H1 (cell line): ENCODE results near the gene HABP4. TPM values are rescaled to one million over a fixed set of nuclear protein-coding genes. Genes with fewer than 3 reads are reported as not detected.

Source experiments
- E2F6 ChIP-seq: IDR thresholded peaks from 2 replicates; pipeline ENCODE4 v1.6.1; 2012; ENCODE audit warnings: inconsistent platforms
- KDM4A ChIP-seq: IDR thresholded peaks from one replicate; pipeline ENCODE4 v1.7.1; 2012; ENCODE audit warnings: low read depth, mild to moderate bottlenecking, moderate library complexity, low read length, inconsistent platforms; ENCODE audit not compliant: severe bottlenecking
- KDM5A ChIP-seq: fragments of 200-600 bp; IDR thresholded peaks from 2 replicates; pipeline ENCODE4 v1.7.1; 2012; ENCODE audit warnings: mild to moderate bottlenecking, low read length, inconsistent platforms, mixed read lengths
- NANOG ChIP-seq: IDR thresholded peaks from 2 replicates; pipeline ENCODE4 v1.6.1; 2011; ENCODE audit warnings: low read length, low read depth, mild to moderate bottlenecking, inconsistent platforms; ENCODE audit not compliant: insufficient read depth, poor library complexity, severe bottlenecking
- POLR2A ChIP-seq, 2 experiments: IDR thresholded peaks; 1 replicate in 1 of 2; 2 replicates in 1 of 2; pipeline ENCODE4 v1.6.1; 2011; ENCODE audit warnings: low read depth in 2 of 2, low read length in 2 of 2, mild to moderate bottlenecking in 2 of 2; ENCODE audit errors: control extremely low read depth in 1 of 2
- POLR2AphosphoS5 ChIP-seq: IDR thresholded peaks from 2 replicates; pipeline ENCODE4 v1.6.1; 2011; ENCODE audit warnings: low read depth, low read length
- TCF12 ChIP-seq: IDR thresholded peaks from 2 replicates; pipeline ENCODE4 v1.6.1; 2011; ENCODE audit warnings: low read depth, mild to moderate bottlenecking, low read length
- TEAD4 ChIP-seq: IDR thresholded peaks from 2 replicates; pipeline ENCODE4 v1.6.1; 2012; ENCODE audit warnings: low read depth, low read length, inconsistent platforms, mixed read lengths
- polyA plus RNA-seq, 7 experiments: library from polyadenylated mRNA; depleted of rRNA in 3 of 7; stranded (reverse) in 5 of 7; unstranded in 2 of 7; fragments of >200 nt in 5 of 7; fragments of 200-250 nt in 2 of 7; gene quantifications; 1 replicate in 5 of 7; 2 replicates in 1 of 7; 4 replicates in 1 of 7; pipeline versions ENCODE4 v1.2.1 to v1.2.3, GENCODE V29; 2011 to 2013; ENCODE audit warnings: missing spikeins in 2 of 7, mixed read lengths in 2 of 7
- total RNA-seq: library from RNA; stranded (reverse); fragmentation: NEBNext Ultra II Directional; extraction: Animal tissue kit (Norgen Biotek cat#: 25700); gene quantifications from 2 replicates; pipeline ENCODE4 v1.2.1, GENCODE V29; 2021
- TF ChIP-seq, protein P1 (sequence below): fragments of 300-600 bp; sonication (generic); IDR thresholded peaks from 2 replicates; pipeline ENCODE4 v1.7.1; 2012; ENCODE audit warnings: low read length, moderate library complexity, mild to moderate bottlenecking, inconsistent platforms; ENCODE audit not compliant: insufficient replicate concordance
- TF ChIP-seq, protein P2 (sequence below): IDR thresholded peaks from 2 replicates; pipeline ENCODE4 v1.6.1; 2011; ENCODE audit warnings: low read length, improper control_type of control experiment

HABP4 gene
- total and polyA plus RNA-seq, 2 of the 8 experiments (the other 6 are each of a cell fraction or from before 2014, with no cell fraction given): 3.3 to 11.2 TPM

DNA sequence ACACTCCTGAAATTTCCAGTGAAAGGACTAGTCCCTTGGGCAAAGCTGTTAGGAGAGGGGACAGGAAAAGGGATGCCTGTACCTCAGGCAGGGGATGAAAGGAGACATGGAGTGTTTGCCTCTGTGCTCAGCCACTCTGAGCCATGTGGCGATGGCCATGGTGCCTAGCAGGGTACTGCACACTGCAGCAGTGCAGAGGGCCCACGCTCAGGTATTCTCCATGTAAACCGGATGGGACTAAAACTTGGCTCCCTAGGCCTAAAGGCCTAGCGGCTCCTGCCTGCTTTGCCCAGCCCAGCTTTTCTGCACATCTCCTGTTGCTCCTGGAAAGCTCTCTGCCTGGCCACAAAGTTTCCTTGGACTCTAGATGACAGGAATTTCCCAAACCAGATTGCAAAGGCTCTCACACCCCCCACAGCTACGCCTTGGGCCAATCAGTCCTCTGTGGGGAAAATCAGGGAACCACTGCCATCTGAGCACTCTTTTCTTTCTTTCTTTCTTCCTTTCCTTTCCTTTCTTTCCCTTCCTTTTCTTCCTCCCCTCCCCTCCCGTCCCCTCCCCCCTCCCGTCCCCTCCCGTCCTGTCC lies 44.3 kb downstream of the HABP4 start (continued):
- TF ChIP-seq, protein P1, sequence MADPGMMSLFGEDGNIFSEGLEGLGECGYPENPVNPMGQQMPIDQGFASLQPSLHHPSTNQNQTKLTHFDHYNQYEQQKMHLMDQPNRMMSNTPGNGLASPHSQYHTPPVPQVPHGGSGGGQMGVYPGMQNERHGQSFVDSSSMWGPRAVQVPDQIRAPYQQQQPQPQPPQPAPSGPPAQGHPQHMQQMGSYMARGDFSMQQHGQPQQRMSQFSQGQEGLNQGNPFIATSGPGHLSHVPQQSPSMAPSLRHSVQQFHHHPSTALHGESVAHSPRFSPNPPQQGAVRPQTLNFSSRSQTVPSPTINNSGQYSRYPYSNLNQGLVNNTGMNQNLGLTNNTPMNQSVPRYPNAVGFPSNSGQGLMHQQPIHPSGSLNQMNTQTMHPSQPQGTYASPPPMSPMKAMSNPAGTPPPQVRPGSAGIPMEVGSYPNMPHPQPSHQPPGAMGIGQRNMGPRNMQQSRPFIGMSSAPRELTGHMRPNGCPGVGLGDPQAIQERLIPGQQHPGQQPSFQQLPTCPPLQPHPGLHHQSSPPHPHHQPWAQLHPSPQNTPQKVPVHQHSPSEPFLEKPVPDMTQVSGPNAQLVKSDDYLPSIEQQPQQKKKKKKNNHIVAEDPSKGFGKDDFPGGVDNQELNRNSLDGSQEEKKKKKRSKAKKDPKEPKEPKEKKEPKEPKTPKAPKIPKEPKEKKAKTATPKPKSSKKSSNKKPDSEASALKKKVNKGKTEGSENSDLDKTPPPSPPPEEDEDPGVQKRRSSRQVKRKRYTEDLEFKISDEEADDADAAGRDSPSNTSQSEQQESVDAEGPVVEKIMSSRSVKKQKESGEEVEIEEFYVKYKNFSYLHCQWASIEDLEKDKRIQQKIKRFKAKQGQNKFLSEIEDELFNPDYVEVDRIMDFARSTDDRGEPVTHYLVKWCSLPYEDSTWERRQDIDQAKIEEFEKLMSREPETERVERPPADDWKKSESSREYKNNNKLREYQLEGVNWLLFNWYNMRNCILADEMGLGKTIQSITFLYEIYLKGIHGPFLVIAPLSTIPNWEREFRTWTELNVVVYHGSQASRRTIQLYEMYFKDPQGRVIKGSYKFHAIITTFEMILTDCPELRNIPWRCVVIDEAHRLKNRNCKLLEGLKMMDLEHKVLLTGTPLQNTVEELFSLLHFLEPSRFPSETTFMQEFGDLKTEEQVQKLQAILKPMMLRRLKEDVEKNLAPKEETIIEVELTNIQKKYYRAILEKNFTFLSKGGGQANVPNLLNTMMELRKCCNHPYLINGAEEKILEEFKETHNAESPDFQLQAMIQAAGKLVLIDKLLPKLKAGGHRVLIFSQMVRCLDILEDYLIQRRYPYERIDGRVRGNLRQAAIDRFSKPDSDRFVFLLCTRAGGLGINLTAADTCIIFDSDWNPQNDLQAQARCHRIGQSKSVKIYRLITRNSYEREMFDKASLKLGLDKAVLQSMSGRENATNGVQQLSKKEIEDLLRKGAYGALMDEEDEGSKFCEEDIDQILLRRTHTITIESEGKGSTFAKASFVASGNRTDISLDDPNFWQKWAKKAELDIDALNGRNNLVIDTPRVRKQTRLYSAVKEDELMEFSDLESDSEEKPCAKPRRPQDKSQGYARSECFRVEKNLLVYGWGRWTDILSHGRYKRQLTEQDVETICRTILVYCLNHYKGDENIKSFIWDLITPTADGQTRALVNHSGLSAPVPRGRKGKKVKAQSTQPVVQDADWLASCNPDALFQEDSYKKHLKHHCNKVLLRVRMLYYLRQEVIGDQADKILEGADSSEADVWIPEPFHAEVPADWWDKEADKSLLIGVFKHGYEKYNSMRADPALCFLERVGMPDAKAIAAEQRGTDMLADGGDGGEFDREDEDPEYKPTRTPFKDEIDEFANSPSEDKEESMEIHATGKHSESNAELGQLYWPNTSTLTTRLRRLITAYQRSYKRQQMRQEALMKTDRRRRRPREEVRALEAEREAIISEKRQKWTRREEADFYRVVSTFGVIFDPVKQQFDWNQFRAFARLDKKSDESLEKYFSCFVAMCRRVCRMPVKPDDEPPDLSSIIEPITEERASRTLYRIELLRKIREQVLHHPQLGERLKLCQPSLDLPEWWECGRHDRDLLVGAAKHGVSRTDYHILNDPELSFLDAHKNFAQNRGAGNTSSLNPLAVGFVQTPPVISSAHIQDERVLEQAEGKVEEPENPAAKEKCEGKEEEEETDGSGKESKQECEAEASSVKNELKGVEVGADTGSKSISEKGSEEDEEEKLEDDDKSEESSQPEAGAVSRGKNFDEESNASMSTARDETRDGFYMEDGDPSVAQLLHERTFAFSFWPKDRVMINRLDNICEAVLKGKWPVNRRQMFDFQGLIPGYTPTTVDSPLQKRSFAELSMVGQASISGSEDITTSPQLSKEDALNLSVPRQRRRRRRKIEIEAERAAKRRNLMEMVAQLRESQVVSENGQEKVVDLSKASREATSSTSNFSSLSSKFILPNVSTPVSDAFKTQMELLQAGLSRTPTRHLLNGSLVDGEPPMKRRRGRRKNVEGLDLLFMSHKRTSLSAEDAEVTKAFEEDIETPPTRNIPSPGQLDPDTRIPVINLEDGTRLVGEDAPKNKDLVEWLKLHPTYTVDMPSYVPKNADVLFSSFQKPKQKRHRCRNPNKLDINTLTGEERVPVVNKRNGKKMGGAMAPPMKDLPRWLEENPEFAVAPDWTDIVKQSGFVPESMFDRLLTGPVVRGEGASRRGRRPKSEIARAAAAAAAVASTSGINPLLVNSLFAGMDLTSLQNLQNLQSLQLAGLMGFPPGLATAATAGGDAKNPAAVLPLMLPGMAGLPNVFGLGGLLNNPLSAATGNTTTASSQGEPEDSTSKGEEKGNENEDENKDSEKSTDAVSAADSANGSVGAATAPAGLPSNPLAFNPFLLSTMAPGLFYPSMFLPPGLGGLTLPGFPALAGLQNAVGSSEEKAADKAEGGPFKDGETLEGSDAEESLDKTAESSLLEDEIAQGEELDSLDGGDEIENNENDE: no peak
- TF ChIP-seq POLR2A (IDR thresholded peaks at IDR 0.05; ENCODE audit: control extremely low read depth in 1 of 2, low read depth in 2 of 2, low read length in 2 of 2) (no peak), TEAD4 (no peak), E2F6 (no peak), KDM4A (no peak), NANOG (no peak), KDM5A (no peak), TCF12 (no peak), POLR2AphosphoS5 (no peak)
- TF ChIP-seq, protein P2, sequence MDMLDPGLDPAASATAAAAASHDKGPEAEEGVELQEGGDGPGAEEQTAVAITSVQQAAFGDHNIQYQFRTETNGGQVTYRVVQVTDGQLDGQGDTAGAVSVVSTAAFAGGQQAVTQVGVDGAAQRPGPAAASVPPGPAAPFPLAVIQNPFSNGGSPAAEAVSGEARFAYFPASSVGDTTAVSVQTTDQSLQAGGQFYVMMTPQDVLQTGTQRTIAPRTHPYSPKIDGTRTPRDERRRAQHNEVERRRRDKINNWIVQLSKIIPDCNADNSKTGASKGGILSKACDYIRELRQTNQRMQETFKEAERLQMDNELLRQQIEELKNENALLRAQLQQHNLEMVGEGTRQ: no peak
